AG10803 (cell line): ENCODE measurements around the gene ZNF552.
"Not testable (repeated sequence)": the region's sequence is repeated elsewhere in the genome, so short reads cannot be mapped to it uniquely, and the experiment has no call there.

ENCODE experiments used
- DNase-seq: peaks from one replicate; pipeline ENCODE4 v3.0.0; 2010; ENCODE audit warnings: low read depth
- H3K4me3 ChIP-seq: 2 replicates; pipeline ENCODE4 v1.5.1; 2011; ENCODE audit warnings: mild to moderate bottlenecking, low read length, control low read depth
- TF ChIP-seq, protein P1 (sequence below): conservative IDR thresholded peaks from 2 replicates; pipeline ENCODE4 v1.5.1; 2011; ENCODE audit warnings: mild to moderate bottlenecking, low read length, control low read depth, inconsistent platforms

ZNF552 gene

DNA sequence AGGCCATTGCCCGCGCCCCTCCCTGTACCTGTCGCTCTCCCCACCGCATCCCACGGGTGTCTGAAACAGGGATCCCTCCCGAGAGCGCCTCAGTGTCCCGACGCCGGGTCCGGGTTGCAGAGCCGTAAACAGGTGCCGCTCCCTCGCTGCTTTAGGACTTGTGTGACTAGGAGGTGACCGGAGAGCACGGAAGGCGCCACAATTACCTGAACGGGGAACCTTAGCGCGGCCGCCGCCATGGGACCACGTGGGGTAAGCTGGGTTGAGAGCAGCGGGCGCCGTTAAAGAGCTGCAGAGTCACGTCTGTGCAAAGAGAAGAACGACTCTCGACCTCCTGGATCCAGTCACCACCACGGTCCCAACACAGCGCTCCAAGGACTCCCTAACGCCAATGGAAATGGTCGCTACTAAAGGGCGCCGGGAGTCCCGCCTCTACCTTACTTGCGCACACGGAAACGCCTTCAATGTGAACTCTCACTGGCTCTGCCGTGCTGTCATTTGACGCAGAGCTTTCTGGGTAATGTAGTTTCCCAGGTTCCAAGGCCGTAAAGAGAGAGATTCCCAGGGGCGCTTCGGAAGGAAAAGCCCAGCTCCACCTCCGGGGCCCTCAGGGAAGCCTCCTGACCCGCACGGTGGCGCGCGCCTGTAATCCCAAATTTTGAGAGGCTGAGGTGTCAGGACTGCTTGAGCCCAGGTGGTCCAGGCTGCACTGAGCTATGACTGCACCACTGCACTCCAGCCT, at the start of gene ZNF552:
ZNF552 (minus strand) TSS at position 409 of the 742 bp plus-strand sequence; CDS start at position 239, 170 bp downstream.
- TF ChIP-seq, protein P1, sequence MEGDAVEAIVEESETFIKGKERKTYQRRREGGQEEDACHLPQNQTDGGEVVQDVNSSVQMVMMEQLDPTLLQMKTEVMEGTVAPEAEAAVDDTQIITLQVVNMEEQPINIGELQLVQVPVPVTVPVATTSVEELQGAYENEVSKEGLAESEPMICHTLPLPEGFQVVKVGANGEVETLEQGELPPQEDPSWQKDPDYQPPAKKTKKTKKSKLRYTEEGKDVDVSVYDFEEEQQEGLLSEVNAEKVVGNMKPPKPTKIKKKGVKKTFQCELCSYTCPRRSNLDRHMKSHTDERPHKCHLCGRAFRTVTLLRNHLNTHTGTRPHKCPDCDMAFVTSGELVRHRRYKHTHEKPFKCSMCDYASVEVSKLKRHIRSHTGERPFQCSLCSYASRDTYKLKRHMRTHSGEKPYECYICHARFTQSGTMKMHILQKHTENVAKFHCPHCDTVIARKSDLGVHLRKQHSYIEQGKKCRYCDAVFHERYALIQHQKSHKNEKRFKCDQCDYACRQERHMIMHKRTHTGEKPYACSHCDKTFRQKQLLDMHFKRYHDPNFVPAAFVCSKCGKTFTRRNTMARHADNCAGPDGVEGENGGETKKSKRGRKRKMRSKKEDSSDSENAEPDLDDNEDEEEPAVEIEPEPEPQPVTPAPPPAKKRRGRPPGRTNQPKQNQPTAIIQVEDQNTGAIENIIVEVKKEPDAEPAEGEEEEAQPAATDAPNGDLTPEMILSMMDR: no peak
- H3K4me3 ChIP-seq: peak within 1 kb of the TSS; percentile 93
- DNase-seq: peak; percentile 89

GRCh38 chr19:57862351-57862750, 47.6 kb upstream of the ZNF552 start:
- not testable (repeated sequence) for DNase-seq, H3K4me3 ChIP-seq

DNA sequence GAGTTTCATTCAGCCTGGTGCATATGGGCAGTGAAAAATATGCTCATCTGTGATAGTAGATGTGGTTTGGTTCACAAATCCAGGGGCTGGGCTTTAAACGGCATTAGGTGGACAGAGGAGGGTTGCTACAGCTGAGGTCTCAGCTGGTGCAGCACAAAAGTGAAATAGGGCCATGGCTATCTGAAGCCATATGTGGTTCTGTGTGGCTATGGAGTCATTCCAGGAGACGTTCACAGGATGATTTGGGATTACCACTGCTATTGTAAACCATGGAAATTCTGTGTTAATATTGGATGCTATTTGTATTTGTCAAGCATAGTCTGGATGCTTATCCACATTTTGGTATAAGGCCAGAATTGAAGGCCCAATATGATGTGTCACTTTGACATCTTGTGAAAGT, 39.4 kb upstream of the ZNF552 start:
- DNase-seq, H3K4me3 ChIP-seq: not testable (repeated sequence)

DNA sequence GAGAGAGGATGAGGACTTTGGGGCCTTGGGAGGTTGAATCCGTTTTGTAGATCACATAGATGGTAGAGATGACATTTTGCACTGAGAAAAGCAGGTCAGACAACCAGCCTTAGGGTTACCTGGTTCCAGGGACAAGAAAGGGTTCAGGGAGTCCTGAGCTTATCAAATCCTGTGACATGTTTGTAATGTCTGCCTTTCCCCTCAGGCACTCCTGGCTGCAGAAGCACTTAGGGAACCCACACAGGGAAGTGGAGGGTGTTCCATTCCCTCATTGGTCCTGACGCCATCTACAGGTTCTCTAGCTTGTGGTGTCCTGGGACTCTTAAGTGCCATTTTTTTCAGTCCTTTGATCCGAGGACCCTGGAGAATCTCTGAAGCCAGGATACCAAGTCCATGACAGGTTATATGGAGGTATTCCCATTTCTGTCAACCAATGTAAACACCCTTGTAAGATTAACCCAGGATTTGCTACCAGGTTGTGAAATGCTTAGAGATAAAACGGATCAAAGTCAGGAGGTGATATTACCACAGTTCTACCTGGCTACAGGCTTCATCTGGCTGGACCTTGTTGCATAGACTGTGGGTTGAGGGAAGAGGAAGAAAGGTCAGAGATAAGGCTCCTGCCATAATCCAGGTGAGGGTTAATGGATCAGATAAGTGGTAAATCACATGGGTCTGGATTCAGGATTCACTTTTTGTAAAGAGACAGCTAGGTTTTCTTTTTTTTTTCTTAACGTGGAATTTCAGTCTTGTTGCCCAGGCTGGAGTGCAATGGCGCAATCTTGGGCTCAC, 37.3 kb upstream of the ZNF552 start:
- not testable (repeated sequence) for DNase-seq, H3K4me3 ChIP-seq

DNA sequence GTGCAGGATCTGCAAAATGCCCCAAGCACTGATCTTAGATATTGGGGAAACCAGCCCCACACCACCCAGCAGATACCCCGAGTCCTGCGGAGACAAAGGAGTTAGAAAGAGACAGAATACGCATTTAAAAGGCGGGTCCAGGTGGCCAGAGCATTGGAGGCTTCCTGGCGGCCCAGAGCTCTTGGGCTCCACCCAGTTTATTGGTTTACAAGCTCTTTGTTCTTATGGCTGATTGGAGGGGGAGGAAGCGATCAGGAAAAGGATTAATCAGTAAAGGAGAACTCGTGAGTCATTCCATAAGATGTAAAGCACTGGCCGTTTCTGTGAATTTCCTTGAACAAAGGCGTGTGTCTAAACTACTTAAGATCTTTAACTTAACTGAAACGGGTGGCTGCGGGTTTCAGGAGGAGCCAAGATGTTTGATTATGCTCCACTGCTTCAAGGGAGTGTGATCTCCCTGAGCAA, 35.9 kb upstream of the ZNF552 start:
- DNase-seq: peak; percentile 6
- peak overlapping the region; percentile 77 for H3K4me3 ChIP-seq
- TF ChIP-seq, protein P1: no peak

- peak within 1 kb of the TSS; percentile 77 for H3K4me3 ChIP-seq
- DNase-seq: peak; percentile 74
These were observed 35.2 kb upstream of the ZNF552 start, which contains the start of gene ZNF587 for GRCh38 chr19:57849666-57850473. Gene ZNF587, plus strand, starts transcription at chr19:57849859. Its CDS starts 180 bp downstream, at chr19:57850039.

- not testable (repeated sequence) for H3K4me3 ChIP-seq, DNase-seq
These were observed 34.5 kb upstream of the ZNF552 start for GRCh38 chr19:57849162-57849665.

DNA sequence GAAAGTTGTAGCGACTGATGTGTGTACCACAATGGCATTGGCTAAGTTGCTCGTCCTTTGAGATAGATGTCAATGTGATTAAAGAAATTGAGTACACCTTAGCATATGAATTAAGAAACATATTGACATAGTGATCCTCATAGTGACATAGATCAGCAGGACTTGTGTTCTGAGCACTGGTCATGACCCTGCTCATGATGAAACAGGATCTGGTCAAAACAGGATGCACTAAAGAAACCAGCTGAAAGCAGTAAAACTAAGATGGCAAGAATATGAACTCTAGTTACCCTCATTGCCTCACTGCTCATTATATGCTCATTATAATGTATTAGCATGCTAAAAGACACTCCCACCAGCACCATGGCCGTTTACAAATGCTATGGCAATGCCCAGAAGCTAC, 32.5 kb upstream of the ZNF552 start:
- DNase-seq: not testable (repeated sequence)

GRCh38 chr19:57841122-57841763, 26.5 kb upstream of the ZNF552 start:
- TF ChIP-seq, protein P1: no peak
- H3K4me3 ChIP-seq: no peak overlapping the region
- DNase-seq: no peak

More for the DNA sequence above, 32.5 kb upstream of the ZNF552 start:
- H3K4me3 ChIP-seq: not testable (repeated sequence)

GRCh38 chr19:57838622-57839191, 24.0 kb upstream of the ZNF552 start:
- DNase-seq, H3K4me3 ChIP-seq: not testable (repeated sequence)

DNA sequence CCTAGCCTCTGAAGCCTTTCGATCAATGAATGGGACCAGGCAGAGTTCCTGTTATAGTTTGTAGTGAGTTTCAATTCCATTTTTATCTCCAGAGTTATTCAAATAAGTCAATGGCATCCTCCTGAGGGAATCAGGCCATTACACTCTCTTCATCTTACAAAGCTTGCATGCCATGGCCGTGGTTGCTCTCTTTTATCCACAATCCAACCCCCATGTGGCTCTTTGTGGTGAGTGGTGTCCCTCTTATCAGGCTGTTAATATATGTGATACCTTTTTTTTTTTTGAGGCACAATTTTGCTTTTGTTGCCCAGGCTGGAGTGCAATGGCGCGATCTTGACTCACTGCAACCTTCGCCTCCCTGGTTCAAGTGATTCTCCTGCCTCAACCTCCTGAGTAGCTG, 22.3 kb upstream of the ZNF552 start:
- not testable (repeated sequence) for H3K4me3 ChIP-seq, DNase-seq
